ENCODE data around the gene NRXN2. TPM values are rescaled to one million over a fixed set of nuclear protein-coding genes. Genes with fewer than 3 reads are reported as not detected.
"Not testable (repeated sequence)": the region's sequence is repeated elsewhere in the genome, so short reads cannot be mapped to it uniquely, and the experiment has no call there.

NRXN2 gene
- total RNA-seq, 3 donors from 2014 or later, result 3.9 to 42.0 (median 6.9) TPM

DNA sequence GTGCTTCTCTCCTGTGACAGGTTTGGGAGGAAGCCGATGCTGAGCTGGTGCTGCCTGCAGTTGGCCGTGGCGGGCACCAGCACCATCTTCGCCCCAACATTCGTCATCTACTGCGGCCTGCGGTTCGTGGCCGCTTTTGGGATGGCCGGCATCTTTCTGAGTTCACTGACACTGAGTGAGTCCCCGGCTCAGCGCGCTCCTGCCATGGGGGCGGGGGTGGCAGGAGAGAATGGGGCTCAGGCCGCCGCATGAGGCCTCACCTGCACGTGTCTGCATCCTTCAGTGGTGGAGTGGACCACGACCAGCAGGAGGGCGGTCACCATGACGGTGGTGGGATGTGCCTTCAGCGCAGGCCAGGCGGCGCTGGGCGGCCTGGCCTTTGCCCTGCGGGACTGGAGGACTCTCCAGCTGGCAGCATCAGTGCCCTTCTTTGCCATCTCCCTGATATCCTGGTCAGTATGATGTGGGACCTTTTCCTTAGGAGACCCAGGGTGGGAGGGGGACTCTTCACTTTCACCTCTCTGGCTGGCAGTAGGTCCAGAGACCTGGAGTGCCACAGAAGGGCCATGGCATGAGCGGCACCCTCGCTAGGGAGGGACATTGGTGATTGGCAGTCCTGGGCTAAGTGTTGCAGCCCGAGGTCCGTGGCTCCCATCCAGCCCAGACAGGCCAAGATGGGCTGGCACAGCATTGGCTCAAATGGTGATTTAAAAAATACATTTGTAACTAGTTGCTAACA, 160.8 kb downstream of the NRXN2 start:
- intact Hi-C loops (cut with DNase I, micrococcal nuclease), result no loop called here
- Histone ChIP-seq H3K9me3 (no peaks in the 10 kb centered on the region), H3K4me3 (no peak overlapping the region), H3K4me1 (ENCODE audit: low read depth) (no peaks in the 10 kb centered on the region), H3K36me3 (ENCODE audit: low read depth) (no peaks in the 10 kb centered on the region)
- TF ChIP-seq, protein P1, sequence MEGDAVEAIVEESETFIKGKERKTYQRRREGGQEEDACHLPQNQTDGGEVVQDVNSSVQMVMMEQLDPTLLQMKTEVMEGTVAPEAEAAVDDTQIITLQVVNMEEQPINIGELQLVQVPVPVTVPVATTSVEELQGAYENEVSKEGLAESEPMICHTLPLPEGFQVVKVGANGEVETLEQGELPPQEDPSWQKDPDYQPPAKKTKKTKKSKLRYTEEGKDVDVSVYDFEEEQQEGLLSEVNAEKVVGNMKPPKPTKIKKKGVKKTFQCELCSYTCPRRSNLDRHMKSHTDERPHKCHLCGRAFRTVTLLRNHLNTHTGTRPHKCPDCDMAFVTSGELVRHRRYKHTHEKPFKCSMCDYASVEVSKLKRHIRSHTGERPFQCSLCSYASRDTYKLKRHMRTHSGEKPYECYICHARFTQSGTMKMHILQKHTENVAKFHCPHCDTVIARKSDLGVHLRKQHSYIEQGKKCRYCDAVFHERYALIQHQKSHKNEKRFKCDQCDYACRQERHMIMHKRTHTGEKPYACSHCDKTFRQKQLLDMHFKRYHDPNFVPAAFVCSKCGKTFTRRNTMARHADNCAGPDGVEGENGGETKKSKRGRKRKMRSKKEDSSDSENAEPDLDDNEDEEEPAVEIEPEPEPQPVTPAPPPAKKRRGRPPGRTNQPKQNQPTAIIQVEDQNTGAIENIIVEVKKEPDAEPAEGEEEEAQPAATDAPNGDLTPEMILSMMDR (IDR thresholded peaks at IDR 0.05), result no peak
- ATAC-seq (no peak), DNase-seq (no peak)

DNA sequence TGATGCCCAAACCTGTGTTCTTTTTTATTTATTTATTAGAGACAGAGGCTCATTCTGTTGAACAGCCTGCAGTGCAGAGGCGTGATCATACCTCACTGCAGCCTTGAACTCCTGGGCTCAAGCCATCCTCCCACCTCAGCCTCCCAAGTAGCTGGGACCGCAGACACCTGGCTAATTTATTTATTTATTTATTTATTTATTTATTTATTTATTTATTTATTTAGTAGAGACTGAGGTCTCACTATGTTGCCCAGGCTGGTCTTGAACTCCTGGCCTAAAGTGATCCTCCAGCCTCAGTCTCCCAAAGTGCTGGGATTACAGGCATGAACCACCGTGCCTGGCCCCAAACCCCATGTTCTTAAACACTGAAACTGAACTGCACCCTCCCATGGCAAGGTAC, 161.6 kb downstream of the NRXN2 start:
- H3K36me3 ChIP-seq (ENCODE audit: low read depth); DNase-seq; ATAC-seq; H3K4me3 ChIP-seq; H3K4me1 ChIP-seq (ENCODE audit: low read depth); intact Hi-C loops (cut with DNase I, micrococcal nuclease); H3K9me3 ChIP-seq: not testable (repeated sequence)

DNA sequence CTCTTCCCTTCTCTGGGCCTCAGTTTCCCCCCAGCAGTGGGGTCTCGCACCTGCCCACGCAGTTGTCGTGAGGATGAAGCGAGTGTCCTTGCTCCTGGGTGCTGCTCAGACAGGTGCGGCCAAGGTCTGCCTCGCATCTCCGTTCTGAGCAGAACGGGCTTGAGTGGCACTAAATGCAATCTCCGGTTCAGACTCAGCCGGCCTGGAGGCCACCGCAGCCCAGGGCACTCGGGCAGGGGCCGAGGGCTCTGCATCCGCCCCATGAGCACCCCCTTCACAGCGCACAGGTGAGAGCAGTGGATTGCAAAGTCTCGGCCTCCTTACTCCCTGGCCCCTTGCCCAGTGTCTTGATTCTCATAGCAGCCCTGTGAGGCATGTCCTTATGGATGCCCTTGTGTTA, 162.1 kb downstream of the NRXN2 start:
- ATAC-seq, result no peak
- Histone ChIP-seq H3K9me3 (no peaks in the 10 kb centered on the region), H3K36me3 (ENCODE audit: low read depth) (no peaks in the 10 kb centered on the region), H3K4me1 (ENCODE audit: low read depth) (no peaks in the 10 kb centered on the region), H3K4me3 (no peak overlapping the region)
- intact Hi-C loops (cut with DNase I, micrococcal nuclease), result no loop called here
- TF ChIP-seq, protein P1 (IDR thresholded peaks at IDR 0.05), result no peak
- no peak for DNase-seq

DNA sequence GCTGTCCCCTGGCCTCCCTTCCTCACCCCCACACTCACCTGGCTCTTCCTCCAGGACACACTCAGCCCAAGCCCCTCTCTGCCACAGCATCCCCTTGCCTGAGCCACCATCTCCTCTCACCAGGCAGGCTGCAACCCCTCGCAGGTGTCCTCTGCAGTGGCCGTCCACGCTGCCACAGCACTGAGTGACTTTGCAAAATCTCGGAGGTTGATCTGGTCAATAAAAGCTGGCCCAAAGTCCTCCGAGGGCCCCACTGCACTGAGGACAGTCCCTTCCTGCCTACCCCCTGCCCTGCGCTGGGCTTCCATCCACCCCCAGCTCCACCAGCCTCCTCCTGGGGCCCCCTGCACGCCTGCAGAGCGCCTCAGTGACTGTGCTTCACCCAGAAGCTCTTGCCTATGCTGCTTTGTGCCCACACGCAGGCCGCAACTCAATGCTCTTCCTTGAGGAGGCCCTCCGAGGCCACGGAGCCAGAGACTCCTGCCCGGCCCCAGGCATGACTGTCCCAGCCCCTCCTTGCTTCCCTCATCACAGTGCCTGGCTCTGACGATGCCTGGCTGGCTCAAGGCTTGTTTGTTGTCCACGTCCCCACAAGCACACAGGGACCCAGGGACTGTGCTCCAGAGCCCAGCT, 162.7 kb downstream of the NRXN2 start:
- DNase-seq, result no peak
- TF ChIP-seq, protein P1 (IDR thresholded peaks at IDR 0.05), result no peak
- H3K4me3 ChIP-seq, result no peak overlapping the region

DNA sequence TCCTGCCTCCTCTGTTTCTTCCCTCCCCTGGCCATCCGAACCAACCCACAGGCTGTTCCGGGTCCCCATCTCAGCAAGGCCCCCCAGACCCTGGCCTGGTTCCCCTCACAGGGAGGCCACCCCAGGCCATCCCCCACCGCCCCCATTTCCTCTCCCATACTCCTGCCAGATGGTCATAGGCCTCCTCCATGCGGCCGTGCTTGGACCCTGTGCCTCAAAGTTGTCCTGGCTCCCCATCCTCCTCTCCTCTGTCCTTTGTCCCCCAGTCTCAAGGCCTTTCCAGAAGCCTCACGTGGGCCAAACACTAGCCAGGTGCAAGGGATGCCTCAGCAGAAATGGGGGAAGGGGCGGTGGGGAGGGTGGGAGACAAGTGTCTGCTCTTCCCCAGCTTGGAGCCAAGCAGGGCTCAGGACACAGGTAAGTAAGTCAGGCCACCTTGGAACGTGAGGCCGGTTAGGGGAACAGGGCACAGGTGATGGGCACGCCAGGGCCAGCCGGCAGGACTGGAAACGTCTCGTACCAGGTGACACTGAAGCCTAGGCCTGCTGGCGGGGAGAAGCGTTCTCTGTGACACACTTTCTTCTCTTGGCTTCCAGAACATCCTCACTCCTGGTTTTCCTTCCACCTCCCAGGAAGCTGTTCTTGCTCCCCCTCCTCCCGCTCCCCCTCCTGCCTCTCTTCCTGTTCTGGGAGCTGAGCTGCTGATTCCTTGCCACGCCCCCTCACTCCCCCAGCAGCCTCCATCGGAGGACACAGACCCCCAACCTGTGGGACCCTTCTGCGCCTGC, 163.5 kb downstream of the NRXN2 start:
- TF ChIP-seq, protein P1 (IDR thresholded peaks at IDR 0.05), result no peak
- Histone ChIP-seq H3K4me1 (ENCODE audit: low read depth) (peaks cover 4% of the 10 kb centered on the region), H3K4me3 (no peak overlapping the region), H3K9me3 (no peaks in the 10 kb centered on the region), H3K36me3 (ENCODE audit: low read depth) (no peaks in the 10 kb centered on the region)
- no peak for DNase-seq
- ATAC-seq, result no peak
- intact Hi-C loops (cut with DNase I, micrococcal nuclease), result no loop called here

More for the DNA sequence above, 162.7 kb downstream of the NRXN2 start:
- Histone ChIP-seq H3K4me1 (ENCODE audit: low read depth) (peaks cover 4% of the 10 kb centered on the region), H3K36me3 (ENCODE audit: low read depth) (no peaks in the 10 kb centered on the region), H3K9me3 (no peaks in the 10 kb centered on the region)
- intact Hi-C loops (cut with DNase I, micrococcal nuclease), result no loop called here
- ATAC-seq, result no peak

DNA sequence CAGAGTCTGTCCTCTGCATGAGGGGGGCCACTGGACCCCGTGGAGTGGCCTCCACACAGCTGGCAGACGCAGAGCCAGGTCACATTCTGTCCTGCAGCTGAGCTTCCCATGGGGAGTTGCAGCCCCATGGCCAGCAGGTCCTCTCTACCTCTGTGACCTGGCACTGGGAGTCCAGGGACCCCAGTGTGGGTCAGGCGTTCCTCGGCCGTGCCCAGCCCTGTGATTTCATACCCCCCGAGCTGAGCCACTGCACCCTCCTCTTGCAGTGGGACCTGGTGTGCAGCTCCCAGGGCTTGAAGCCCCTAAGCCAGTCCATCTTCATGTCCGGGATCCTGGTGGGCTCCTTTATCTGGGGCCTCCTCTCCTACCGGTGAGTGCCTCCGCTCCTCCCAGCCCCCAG, 164.1 kb downstream of the NRXN2 start:
- H3K4me1 ChIP-seq (ENCODE audit: low read depth), result peaks cover 4% of the 10 kb centered on the region
- H3K36me3 ChIP-seq (ENCODE audit: low read depth), result no peaks in the 10 kb centered on the region
- ATAC-seq (no peak), DNase-seq (no peak)
- TF ChIP-seq, protein P1 (IDR thresholded peaks at IDR 0.05), result no peak
- H3K4me3 ChIP-seq, result no peak overlapping the region
- intact Hi-C loops (cut with DNase I, micrococcal nuclease), result no loop called here
- no peaks in the 10 kb centered on the region for H3K9me3 ChIP-seq
